Endothelial cell of umbilical vein (primary cell): ENCODE measurements around the gene NBEAL2. TPM values are rescaled to one million over a fixed set of nuclear protein-coding genes. Genes with fewer than 3 reads are reported as not detected.

Source experiments
- BruUV-seq: library from RNA; stranded (reverse); fragments of 400-500 nt; replicated peaks from 2 replicates; lab custom pipeline; 2021; lab: Mats Ljungman, UMichigan
- CTCF ChIA-PET: fragments of 300-600, 350-600 bp; sonication (Branson Sonifier 250); formaldehyde crosslinking; loops from one replicate; lab custom pipeline; 2021; ENCODE audit warnings: antibody characterized with exemption, inconsistent platforms; lab: Charles Lee
- POLR2A ChIA-PET: fragments of 300-600, 350-600 bp; sonication (Branson Sonifier 250); formaldehyde crosslinking; loops from one replicate; lab custom pipeline; 2021; ENCODE audit warnings: antibody characterized with exemption, inconsistent platforms; lab: Charles Lee
- DNase-seq: peaks from one replicate; pipeline ENCODE4 v3.0.0-alpha.2; 2011; ENCODE audit warnings: low read depth, low spot score
- FAIRE-seq: peaks from 2 replicates; lab custom pipeline; 2011; peaks lifted over from hg19 to GRCh38; lab: Jason Lieb, UNC
- H2AFZ ChIP-seq: 2 replicates; pipeline ENCODE4 v1.6.0; 2012; ENCODE audit warnings: low read depth, low read length, control low read depth, inconsistent platforms
- H3K27ac ChIP-seq: 2 replicates; pipeline ENCODE4 v1.5.1; 2011; ENCODE audit warnings: low read depth, mild to moderate bottlenecking, control low read depth, low read length, moderate library complexity; ENCODE audit not compliant: insufficient read depth
- H3K27me3 ChIP-seq, 2 experiments: 2 replicates each; pipeline versions ENCODE4 v1.6.0 to v1.6.1; 2011; ENCODE audit warnings: low read length in 2 of 2, mixed read lengths in 1 of 2; ENCODE audit not compliant: control insufficient read depth in 2 of 2, insufficient read depth in 2 of 2
- H3K36me3 ChIP-seq, 2 experiments: 2 replicates in 1 of 2; 3 replicates in 1 of 2; pipeline ENCODE4 v1.5.1; 2011; ENCODE audit warnings: low read length in 2 of 2, mild to moderate bottlenecking in 1 of 2, moderate library complexity in 1 of 2; ENCODE audit not compliant: control insufficient read depth in 2 of 2, insufficient read depth in 2 of 2; ENCODE audit errors: extremely low read depth in 1 of 2
- H3K4me1 ChIP-seq: 3 replicates; pipeline ENCODE4 v1.5.1; 2011; ENCODE audit warnings: mild to moderate bottlenecking, low read length; ENCODE audit not compliant: control insufficient read depth, insufficient read depth; ENCODE audit errors: extremely low read depth
- H3K4me2 ChIP-seq: 2 replicates; pipeline ENCODE4 v1.6.1; 2011; ENCODE audit warnings: low read length, control low read depth, mixed read lengths; ENCODE audit not compliant: insufficient read depth
- H3K4me3 ChIP-seq, 3 experiments: fragments of 200-600 bp in 1 of 3; sonication (generic), shearing (Covaris generic) in 1 of 3; replicated peaks in 1 of 3; 2 replicates each; pipeline ENCODE4 v1.5.1; 2011 to 2016; ENCODE audit warnings: control low read depth in 3 of 3, low read length in 3 of 3, mild to moderate bottlenecking in 2 of 3, inconsistent platforms in 1 of 3, low read depth in 1 of 3, moderate library complexity in 1 of 3; ENCODE audit not compliant: insufficient read depth in 1 of 3
- H3K79me2 ChIP-seq: 2 replicates; pipeline ENCODE4 v1.6.0; 2012; ENCODE audit warnings: low read length, inconsistent platforms; ENCODE audit not compliant: control insufficient read depth, insufficient read depth
- H3K9ac ChIP-seq: replicated peaks from 2 replicates; pipeline ENCODE3; 2011; ENCODE audit warnings: low read length, control low read depth; ENCODE audit not compliant: insufficient read depth; ENCODE audit errors: extremely low read depth
- H3K9me1 ChIP-seq: replicated peaks from 3 replicates; pipeline ENCODE4 v1.6.0; 2011; ENCODE audit warnings: mild to moderate bottlenecking, low read length; ENCODE audit not compliant: control insufficient read depth, insufficient read depth; ENCODE audit errors: extremely low read depth
- H3K9me3 ChIP-seq: replicated peaks from 2 replicates; pipeline ENCODE4 v1.5.1; 2012; ENCODE audit warnings: low read length, inconsistent platforms; ENCODE audit not compliant: control insufficient read depth, insufficient read depth
- H4K20me1 ChIP-seq: replicated peaks from 2 replicates; pipeline ENCODE3; 2011; ENCODE audit warnings: mild to moderate bottlenecking, low read length; ENCODE audit not compliant: control insufficient read depth, insufficient read depth; ENCODE audit errors: extremely low read depth
- FOS ChIP-seq: IDR thresholded peaks from 2 replicates; pipeline ENCODE4 v1.6.1; 2011; ENCODE audit warnings: mild to moderate bottlenecking, low read length, moderate library complexity, borderline replicate concordance; ENCODE audit not compliant: insufficient read depth
- GATA2 ChIP-seq: IDR thresholded peaks from 2 replicates; pipeline ENCODE4 v1.7.0; 2011; ENCODE audit warnings: low read depth, mild to moderate bottlenecking, moderate library complexity, mixed read lengths, low read length; ENCODE audit not compliant: insufficient read length, insufficient read depth
- JUN ChIP-seq: IDR thresholded peaks from 2 replicates; pipeline ENCODE4 v1.6.1; 2011; ENCODE audit warnings: borderline replicate concordance, low read depth; ENCODE audit not compliant: insufficient read length, insufficient read depth
- POLR2A ChIP-seq: IDR thresholded peaks from 2 replicates; pipeline ENCODE4 v1.6.1; 2012; ENCODE audit warnings: low read depth, mild to moderate bottlenecking, control low read depth, low read length
- POLR2AphosphoS5 ChIP-seq: IDR thresholded peaks from 2 replicates; pipeline ENCODE4 v1.6.1; 2012; ENCODE audit warnings: low read depth, mild to moderate bottlenecking, control low read depth, low read length, moderate library complexity; ENCODE audit not compliant: insufficient read depth
- dilution Hi-C: fragments of 300-500 bp; cut with MboI; formaldehyde crosslinking; loops from one replicate; pipeline ENCODE4 v1.15.0; 2019; ENCODE audit warnings: low sequenced_read_pairs; ENCODE audit not compliant: extremely low pct_ligation_motif_present
- intact Hi-C: fragments of 100-400 bp; cut with micrococcal nuclease; formaldehyde crosslinking; loops from one replicate; pipeline ENCODE4 v1.10.0; 2022
- polyA plus RNA-seq, 4 experiments: library from polyadenylated mRNA; depleted of rRNA in 3 of 4; stranded (reverse) in 3 of 4; unstranded in 1 of 4; fragments of >200 nt; gene quantifications; 2 replicates each; pipeline versions ENCODE4 v1.2.1 to v1.2.3, GENCODE V29; 2011 to 2012; ENCODE audit warnings: missing spikeins in 1 of 4
- total RNA-seq: library from RNA; stranded (reverse); gene quantifications from 2 replicates; pipeline ENCODE4 v1.2.3, GENCODE V29; 2021
- TF ChIP-seq, protein P1 (sequence below), 2 donors: IDR thresholded peaks; 1 replicate in 1 of 2; 2 replicates in 1 of 2; pipeline ENCODE4 v1.5.1; 2011; ENCODE audit warnings: low read length in 2 of 2, mild to moderate bottlenecking in 2 of 2, moderate library complexity in 2 of 2, control low read depth in 1 of 2, inconsistent platforms in 1 of 2, low read depth in 1 of 2; ENCODE audit not compliant: insufficient read depth in 1 of 2; ENCODE audit errors: extremely low read depth in 1 of 2

Gene NBEAL2
- total and polyA plus RNA-seq, 2 donors (not counting 3 experiments of a cell fraction or from before 2014, with no cell fraction given) = 48.0 to 84.7 TPM

DNA sequence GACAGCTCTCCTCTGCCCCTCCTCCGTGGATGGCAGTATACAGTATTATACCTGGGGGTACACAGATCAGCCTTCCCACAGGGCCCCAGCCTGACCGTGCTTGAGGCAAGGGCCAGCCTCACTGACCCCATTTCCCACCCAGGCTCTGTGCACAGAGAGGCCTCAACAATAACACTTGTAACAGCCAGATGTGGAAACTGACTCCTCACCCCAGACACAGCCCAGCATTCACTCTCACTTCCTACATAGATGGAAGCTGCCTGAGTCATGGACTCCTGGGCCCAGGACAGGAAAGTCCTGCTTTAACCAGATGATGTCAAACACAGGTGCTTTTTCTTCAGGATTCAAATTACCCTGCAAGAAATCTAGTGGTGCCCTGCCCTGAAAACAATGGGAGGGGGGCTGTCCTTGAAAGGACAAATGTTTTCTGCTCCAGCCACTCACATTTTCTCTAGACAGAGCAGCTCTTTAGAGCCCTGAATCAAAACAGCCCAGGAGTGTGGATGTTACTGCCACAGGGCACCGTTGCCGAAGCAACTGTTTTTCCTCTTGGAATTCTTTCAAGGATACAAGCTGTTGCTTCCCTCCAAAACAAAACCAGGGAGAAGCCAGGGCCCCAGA lies 19.3 kb upstream of the NBEAL2 start:
- no peaks in the 10 kb centered on the region for H3K36me3 ChIP-seq
- peak; percentile 63 for TF ChIP-seq POLR2AphosphoS5
- TF ChIP-seq GATA2 = peak; percentile 37
- TF ChIP-seq POLR2A = no peak
- peak; percentile 80 for TF ChIP-seq JUN
- peak; percentile 88 for TF ChIP-seq FOS
- TF ChIP-seq, protein P1, sequence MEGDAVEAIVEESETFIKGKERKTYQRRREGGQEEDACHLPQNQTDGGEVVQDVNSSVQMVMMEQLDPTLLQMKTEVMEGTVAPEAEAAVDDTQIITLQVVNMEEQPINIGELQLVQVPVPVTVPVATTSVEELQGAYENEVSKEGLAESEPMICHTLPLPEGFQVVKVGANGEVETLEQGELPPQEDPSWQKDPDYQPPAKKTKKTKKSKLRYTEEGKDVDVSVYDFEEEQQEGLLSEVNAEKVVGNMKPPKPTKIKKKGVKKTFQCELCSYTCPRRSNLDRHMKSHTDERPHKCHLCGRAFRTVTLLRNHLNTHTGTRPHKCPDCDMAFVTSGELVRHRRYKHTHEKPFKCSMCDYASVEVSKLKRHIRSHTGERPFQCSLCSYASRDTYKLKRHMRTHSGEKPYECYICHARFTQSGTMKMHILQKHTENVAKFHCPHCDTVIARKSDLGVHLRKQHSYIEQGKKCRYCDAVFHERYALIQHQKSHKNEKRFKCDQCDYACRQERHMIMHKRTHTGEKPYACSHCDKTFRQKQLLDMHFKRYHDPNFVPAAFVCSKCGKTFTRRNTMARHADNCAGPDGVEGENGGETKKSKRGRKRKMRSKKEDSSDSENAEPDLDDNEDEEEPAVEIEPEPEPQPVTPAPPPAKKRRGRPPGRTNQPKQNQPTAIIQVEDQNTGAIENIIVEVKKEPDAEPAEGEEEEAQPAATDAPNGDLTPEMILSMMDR (IDR thresholded peaks at IDR 0.05; ENCODE audit: extremely low read depth in 1 of 2, insufficient read depth in 1 of 2, low read depth in 1 of 2, low read length in 2 of 2) = no peak
- peak overlapping the region; percentile 64 for H3K4me2 ChIP-seq
- dilution Hi-C loops = no loop called here
- H3K4me1 ChIP-seq = peaks cover 33% of the 10 kb centered on the region
- intact Hi-C loops = loop anchor here (1.0 kb wide), 3 partner anchors 13 to 25 kb away; partner anchors contain the start of gene CCDC12
- H3K9me1 ChIP-seq = no peaks in the 10 kb centered on the region
- H3K27me3 ChIP-seq = no peaks in the 10 kb centered on the region
- H3K9ac ChIP-seq = peak overlapping the region; percentile 58
- no peaks in the 10 kb centered on the region for H3K9me3 ChIP-seq
- FAIRE-seq = peak; percentile 89
- peak overlapping the region in 2 of 3 experiments; percentile 0 to 40 for H3K4me3 ChIP-seq
- peaks cover 78% of the 10 kb centered on the region for H3K79me2 ChIP-seq
- peak; percentile 92 for DNase-seq
- ChIA-PET CTCF (interaction anchor here (0.6 to 3.9 kb wide), 9 partner anchors 10 to 323 kb away, joined by 3 to 25 read pairs (median 4); partner anchors contain the start of genes CCDC12, KIF9 and KLHL18), POLR2A (interaction anchor here (0.6 to 1.0 kb wide), 3 partner anchors 9 to 16 kb away, joined by 3 to 4 read pairs (median 3); partner anchors contain the start of gene CCDC12)
- no peak overlapping the region for H2AFZ ChIP-seq
- H3K27ac ChIP-seq = peak overlapping the region; percentile 82
- H4K20me1 ChIP-seq = no peaks in the 10 kb centered on the region
- BruUV-seq = no TSS peak
